HepG2 (cell line): Measurements from ENCODE around the gene PRKN.

ENCODE experiments used
- ATF7 ChIP-seq, 2 experiments: fragments of 450-650 bp in 1 of 2; sonication (generic) in 1 of 2; formaldehyde crosslinking in 1 of 2; IDR thresholded peaks; 2 replicates each; pipeline versions ENCODE4 v1.4.0 to v1.6.1; 2016 to 2020; ENCODE audit warnings: antibody characterized with exemption in 1 of 2, mild to moderate bottlenecking in 1 of 2, missing genetic modification reagents in 1 of 2
- FOXA1 ChIP-seq, 2 experiments: fragments of 450-650 bp in 1 of 2; sonication (generic) in 1 of 2; formaldehyde crosslinking in 1 of 2; IDR thresholded peaks; 2 replicates each; pipeline versions ENCODE4 v1.4.0 to v1.6.1; 2016 to 2020; ENCODE audit warnings: missing genetic modification reagents in 1 of 2
- NFE2L2 ChIP-seq: fragments of 150-350 bp; IDR thresholded peaks from 2 replicates; pipeline ENCODE4 v1.6.1; 2014; ENCODE audit warnings: low read length
- PCBP2 ChIP-seq: fragments of 200-400 bp; formaldehyde crosslinking; optimal IDR thresholded peaks from 2 replicates; pipeline ENCODE3; 2018; ENCODE audit warnings: low read length, low read depth; ENCODE audit not compliant: poor library complexity, severe bottlenecking
- ZSCAN25 ChIP-seq: sonication (generic); formaldehyde crosslinking; IDR thresholded peaks from 2 replicates; pipeline ENCODE4 v1.8.0; 2022; ENCODE audit warnings: mild to moderate bottlenecking, missing genetic modification reagents
- TF ChIP-seq, protein P1 (sequence below): sonication (generic); formaldehyde crosslinking; IDR thresholded peaks from 2 replicates; pipeline ENCODE4 v1.4.0; 2020; ENCODE audit warnings: mild to moderate bottlenecking, missing genetic modification reagents
- TF ChIP-seq, protein P2 (sequence below): sonication (generic); formaldehyde crosslinking; IDR thresholded peaks from 2 replicates; pipeline ENCODE4 v1.5.0; 2020; ENCODE audit warnings: mild to moderate bottlenecking, missing genetic modification reagents, moderate library complexity
- TF ChIP-seq, protein P3 (sequence below): sonication (generic); formaldehyde crosslinking; IDR thresholded peaks from 2 replicates; pipeline ENCODE4 v1.8.0; 2022; ENCODE audit warnings: mild to moderate bottlenecking, missing genetic modification reagents; ENCODE audit not compliant: insufficient replicate concordance

DNA sequence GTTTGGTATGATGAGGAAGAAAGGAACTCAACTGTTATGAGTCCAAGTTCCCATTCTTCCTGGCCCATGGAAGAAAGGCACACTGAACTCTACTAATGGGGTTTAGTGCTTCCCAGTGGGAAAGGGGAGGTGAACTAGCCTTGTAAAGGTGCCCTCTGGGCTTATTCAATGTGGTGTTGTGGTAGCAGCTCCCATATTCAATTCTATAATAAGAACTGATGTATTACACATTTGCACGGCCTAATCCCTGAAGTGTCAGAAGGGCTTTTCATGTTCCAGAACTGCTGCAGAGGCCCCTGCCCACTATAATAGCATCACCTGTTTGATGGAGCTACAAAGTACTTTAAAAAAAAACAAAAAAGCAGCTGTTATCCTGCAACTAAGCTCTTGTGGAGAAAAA is 17.1 kb downstream of the PRKN start:
- no peak for TF ChIP-seq ATF7 (IDR thresholded peaks at IDR 0.05)
- no peak for TF ChIP-seq ATF7 (CRISPR knock-in tag; IDR thresholded peaks at IDR 0.05)
- no peak for TF ChIP-seq FOXA1 (IDR thresholded peaks at IDR 0.05)
- TF ChIP-seq FOXA1 (CRISPR knock-in tag; IDR thresholded peaks at IDR 0.05), result no peak
- no peak for TF ChIP-seq NFE2L2
- TF ChIP-seq ZSCAN25 (CRISPR knock-in tag), result no peak
- TF ChIP-seq, protein P1, sequence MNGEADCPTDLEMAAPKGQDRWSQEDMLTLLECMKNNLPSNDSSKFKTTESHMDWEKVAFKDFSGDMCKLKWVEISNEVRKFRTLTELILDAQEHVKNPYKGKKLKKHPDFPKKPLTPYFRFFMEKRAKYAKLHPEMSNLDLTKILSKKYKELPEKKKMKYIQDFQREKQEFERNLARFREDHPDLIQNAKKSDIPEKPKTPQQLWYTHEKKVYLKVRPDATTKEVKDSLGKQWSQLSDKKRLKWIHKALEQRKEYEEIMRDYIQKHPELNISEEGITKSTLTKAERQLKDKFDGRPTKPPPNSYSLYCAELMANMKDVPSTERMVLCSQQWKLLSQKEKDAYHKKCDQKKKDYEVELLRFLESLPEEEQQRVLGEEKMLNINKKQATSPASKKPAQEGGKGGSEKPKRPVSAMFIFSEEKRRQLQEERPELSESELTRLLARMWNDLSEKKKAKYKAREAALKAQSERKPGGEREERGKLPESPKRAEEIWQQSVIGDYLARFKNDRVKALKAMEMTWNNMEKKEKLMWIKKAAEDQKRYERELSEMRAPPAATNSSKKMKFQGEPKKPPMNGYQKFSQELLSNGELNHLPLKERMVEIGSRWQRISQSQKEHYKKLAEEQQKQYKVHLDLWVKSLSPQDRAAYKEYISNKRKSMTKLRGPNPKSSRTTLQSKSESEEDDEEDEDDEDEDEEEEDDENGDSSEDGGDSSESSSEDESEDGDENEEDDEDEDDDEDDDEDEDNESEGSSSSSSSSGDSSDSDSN (CRISPR knock-in tag), result no peak
- TF ChIP-seq PCBP2, result no peak
- TF ChIP-seq, protein P2, sequence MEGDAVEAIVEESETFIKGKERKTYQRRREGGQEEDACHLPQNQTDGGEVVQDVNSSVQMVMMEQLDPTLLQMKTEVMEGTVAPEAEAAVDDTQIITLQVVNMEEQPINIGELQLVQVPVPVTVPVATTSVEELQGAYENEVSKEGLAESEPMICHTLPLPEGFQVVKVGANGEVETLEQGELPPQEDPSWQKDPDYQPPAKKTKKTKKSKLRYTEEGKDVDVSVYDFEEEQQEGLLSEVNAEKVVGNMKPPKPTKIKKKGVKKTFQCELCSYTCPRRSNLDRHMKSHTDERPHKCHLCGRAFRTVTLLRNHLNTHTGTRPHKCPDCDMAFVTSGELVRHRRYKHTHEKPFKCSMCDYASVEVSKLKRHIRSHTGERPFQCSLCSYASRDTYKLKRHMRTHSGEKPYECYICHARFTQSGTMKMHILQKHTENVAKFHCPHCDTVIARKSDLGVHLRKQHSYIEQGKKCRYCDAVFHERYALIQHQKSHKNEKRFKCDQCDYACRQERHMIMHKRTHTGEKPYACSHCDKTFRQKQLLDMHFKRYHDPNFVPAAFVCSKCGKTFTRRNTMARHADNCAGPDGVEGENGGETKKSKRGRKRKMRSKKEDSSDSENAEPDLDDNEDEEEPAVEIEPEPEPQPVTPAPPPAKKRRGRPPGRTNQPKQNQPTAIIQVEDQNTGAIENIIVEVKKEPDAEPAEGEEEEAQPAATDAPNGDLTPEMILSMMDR (CRISPR knock-in tag), result no peak
- TF ChIP-seq, protein P3, sequence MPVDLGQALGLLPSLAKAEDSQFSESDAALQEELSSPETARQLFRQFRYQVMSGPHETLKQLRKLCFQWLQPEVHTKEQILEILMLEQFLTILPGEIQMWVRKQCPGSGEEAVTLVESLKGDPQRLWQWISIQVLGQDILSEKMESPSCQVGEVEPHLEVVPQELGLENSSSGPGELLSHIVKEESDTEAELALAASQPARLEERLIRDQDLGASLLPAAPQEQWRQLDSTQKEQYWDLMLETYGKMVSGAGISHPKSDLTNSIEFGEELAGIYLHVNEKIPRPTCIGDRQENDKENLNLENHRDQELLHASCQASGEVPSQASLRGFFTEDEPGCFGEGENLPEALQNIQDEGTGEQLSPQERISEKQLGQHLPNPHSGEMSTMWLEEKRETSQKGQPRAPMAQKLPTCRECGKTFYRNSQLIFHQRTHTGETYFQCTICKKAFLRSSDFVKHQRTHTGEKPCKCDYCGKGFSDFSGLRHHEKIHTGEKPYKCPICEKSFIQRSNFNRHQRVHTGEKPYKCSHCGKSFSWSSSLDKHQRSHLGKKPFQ (CRISPR knock-in tag), result no peak
